GM23248 (cell line): ENCODE measurements around the gene VSTM2A.

ENCODE experiments used
- EZH2 ChIP-seq: fragments of 200-600 bp; sonication (generic); IDR thresholded peaks from 2 replicates; pipeline ENCODE4 v1.6.1; 2018; ENCODE audit warnings: antibody characterized with exemption, mild to moderate bottlenecking; ENCODE audit not compliant: insufficient read depth, poor library complexity, severe bottlenecking
- EZH2phosphoT487 ChIP-seq: fragments of 200-600 bp; sonication (generic); IDR thresholded peaks from 2 replicates; pipeline ENCODE4 v1.6.1; 2018; ENCODE audit warnings: antibody characterized with exemption, moderate library complexity, mild to moderate bottlenecking, low read depth; ENCODE audit not compliant: insufficient read depth

- TF ChIP-seq EZH2phosphoT487 (no peak), EZH2 (no peak)
Measured at GRCh38 chr7:54529568-54529967, 12.6 kb upstream of the VSTM2A start.
